Stimulated activated effector memory CD8-positive, alpha-beta T cell treated with anti-CD3 and anti-CD28 coated beads, Interleukin-12 subunit alpha, Interleukin-12 subunit beta, amount 100 ng/mL, for 72 hours (primary cell): ENCODE results near the gene STX4.

ENCODE experiments used
- ATAC-seq: fragments of 150-1000 bp; cut with Tn5 transposase; 2 replicates; pipeline ENCODE4 v1.10.0; 2021
- DNase-seq, 2 donors: peaks; one replicate each; pipeline ENCODE4 v3.0.0; 2021 to 2022; ENCODE audit warnings: low spot score in 2 of 2
- H3K27ac Mint-ChIP-seq: one replicate; pipeline ENCODE4 v1.8.0; 2022; ENCODE audit warnings: mild to moderate bottlenecking, mixed read lengths
- H3K36me3 Mint-ChIP-seq: one replicate; pipeline ENCODE4 v1.8.0; 2022; ENCODE audit warnings: mild to moderate bottlenecking, mixed read lengths
- H3K4me1 Mint-ChIP-seq: one replicate; pipeline ENCODE4 v1.8.0; 2022; ENCODE audit warnings: mixed read lengths
- H3K4me3 Mint-ChIP-seq: one replicate; pipeline ENCODE4 v1.8.0; 2022; ENCODE audit warnings: mild to moderate bottlenecking, mixed read lengths
- H3K9me3 Mint-ChIP-seq: one replicate; pipeline ENCODE4 v1.8.0; 2022; ENCODE audit warnings: mixed read lengths

Gene STX4

GRCh38 chr16:31032736-31033708 lies at the start of gene STX4:
Gene STX4 (plus strand): TSS chr16:31033558. CDS start chr16:31033806, 248 bp downstream.
- peak; percentile 90 to 99 for DNase-seq
- Mint-ChIP-seq H3K4me3 (peak within 1 kb of the TSS; percentile 98), H3K4me1 (peaks cover 24% of the 10 kb centered on the region), H3K9me3 (no peaks in the 10 kb centered on the region), H3K36me3 (peaks cover 54% of the 10 kb centered on the region), H3K27ac (peak within 1 kb of the TSS; percentile 95)
- peak; percentile 89 for ATAC-seq

- no peaks in the 10 kb centered on the region for H3K9me3 Mint-ChIP-seq
- peaks cover 10% of the 10 kb centered on the region for H3K4me1 Mint-ChIP-seq
- H3K36me3 Mint-ChIP-seq = peaks cover 32% of the 10 kb centered on the region
- DNase-seq (no peak), ATAC-seq (no peak)
- H3K27ac Mint-ChIP-seq = no peak overlapping the region
- H3K4me3 Mint-ChIP-seq = no peak overlapping the region
These were observed 49.3 kb upstream of the STX4 start for GRCh38 chr16:30983898-30984610.

- H3K27ac Mint-ChIP-seq = no peak within 1 kb of the TSS
- peaks cover 31% of the 10 kb centered on the region for H3K36me3 Mint-ChIP-seq
- no peaks in the 10 kb centered on the region for H3K9me3 Mint-ChIP-seq
- DNase-seq (peak; percentile 88 to 93), ATAC-seq (peak; percentile 79)
- H3K4me3 Mint-ChIP-seq = peak within 1 kb of the TSS; percentile 32
- H3K4me1 Mint-ChIP-seq = peaks cover 10% of the 10 kb centered on the region
These were observed 48.5 kb upstream of the STX4 start, which contains the start of gene HSD3B7 for GRCh38 chr16:30984669-30985400. Gene HSD3B7 (plus strand): TSS chr16:30985207. CDS start chr16:30985659, 452 bp downstream.

- H3K27ac Mint-ChIP-seq = no peak overlapping the region
These were observed 47.8 kb upstream of the STX4 start for GRCh38 chr16:30985401-30986128.

GRCh38 chr16:30986129-30986991 lies 47.0 kb upstream of the STX4 start:
- Mint-ChIP-seq H3K27ac (peak overlapping the region; percentile 10), H3K4me1 (peaks cover 10% of the 10 kb centered on the region), H3K4me3 (no peak overlapping the region), H3K36me3 (peaks cover 21% of the 10 kb centered on the region), H3K9me3 (no peaks in the 10 kb centered on the region)
- no peak for ATAC-seq
- no peak for DNase-seq

More at GRCh38 chr16:30985401-30986128, 47.8 kb upstream of the STX4 start:
- no peak for DNase-seq
- peaks cover 24% of the 10 kb centered on the region for H3K36me3 Mint-ChIP-seq
- peaks cover 10% of the 10 kb centered on the region for H3K4me1 Mint-ChIP-seq
- H3K4me3 Mint-ChIP-seq = peak overlapping the region; percentile 32
- ATAC-seq = peak; percentile 4
- H3K9me3 Mint-ChIP-seq = no peaks in the 10 kb centered on the region

GRCh38 chr16:30987581-30988190 lies 45.7 kb upstream of the STX4 start:
- Mint-ChIP-seq H3K4me3 (no peak overlapping the region), H3K36me3 (peaks cover 8% of the 10 kb centered on the region), H3K27ac (no peak overlapping the region), H3K4me1 (peaks cover 7% of the 10 kb centered on the region), H3K9me3 (no peaks in the 10 kb centered on the region)
- ATAC-seq = no peak
- no peak for DNase-seq

GRCh38 chr16:30989469-30990047 lies 43.8 kb upstream of the STX4 start:
- Mint-ChIP-seq H3K4me3 (no peak overlapping the region), H3K4me1 (peaks cover 13% of the 10 kb centered on the region), H3K27ac (peak overlapping the region; percentile 29), H3K36me3 (peaks cover 5% of the 10 kb centered on the region), H3K9me3 (no peaks in the 10 kb centered on the region)
- no peak for DNase-seq
- ATAC-seq = no peak

- Mint-ChIP-seq H3K9me3 (no peaks in the 10 kb centered on the region), H3K4me3 (no peak overlapping the region), H3K27ac (no peak overlapping the region), H3K4me1 (peaks cover 18% of the 10 kb centered on the region), H3K36me3 (peaks cover 5% of the 10 kb centered on the region)
- DNase-seq (no peak), ATAC-seq (no peak)
These were observed 43.3 kb upstream of the STX4 start for GRCh38 chr16:30990105-30990504.

GRCh38 chr16:30991052-30991451 lies 42.3 kb upstream of the STX4 start:
- DNase-seq = no peak
- Mint-ChIP-seq H3K4me1 (peaks cover 21% of the 10 kb centered on the region), H3K9me3 (no peaks in the 10 kb centered on the region), H3K4me3 (no peak overlapping the region), H3K36me3 (peaks cover 5% of the 10 kb centered on the region), H3K27ac (no peak overlapping the region)
- ATAC-seq = no peak

- no peak for DNase-seq
- Mint-ChIP-seq H3K36me3 (peaks cover 5% of the 10 kb centered on the region), H3K27ac (peak overlapping the region; percentile 43), H3K9me3 (no peaks in the 10 kb centered on the region), H3K4me3 (no peak overlapping the region), H3K4me1 (peaks cover 21% of the 10 kb centered on the region)
- no peak for ATAC-seq
These were observed 41.0 kb upstream of the STX4 start for GRCh38 chr16:30992276-30992780.

GRCh38 chr16:30992931-30993816 lies 40.2 kb upstream of the STX4 start:
- DNase-seq (no peak), ATAC-seq (no peak)
- peaks cover 5% of the 10 kb centered on the region for H3K36me3 Mint-ChIP-seq
- no peak overlapping the region for H3K4me3 Mint-ChIP-seq
- peaks cover 21% of the 10 kb centered on the region for H3K4me1 Mint-ChIP-seq
- no peaks in the 10 kb centered on the region for H3K9me3 Mint-ChIP-seq
- H3K27ac Mint-ChIP-seq = peak overlapping the region; percentile 43

GRCh38 chr16:30995927-30996323 lies 37.4 kb upstream of the STX4 start:
- no peaks in the 10 kb centered on the region for H3K9me3 Mint-ChIP-seq
- H3K4me1 Mint-ChIP-seq = peaks cover 21% of the 10 kb centered on the region
- H3K36me3 Mint-ChIP-seq = peaks cover 5% of the 10 kb centered on the region
- ATAC-seq (no peak), DNase-seq (no peak)
- H3K4me3 Mint-ChIP-seq = peak overlapping the region; percentile 77
- no peak overlapping the region for H3K27ac Mint-ChIP-seq
